Heart left ventricle (tissue), 16 donors: ENCODE data around the gene GIMAP1. TPM values are rescaled to one million over a fixed set of nuclear protein-coding genes. Genes with fewer than 3 reads are reported as not detected.

Experiments used
- ATAC-seq, 4 donors: fragments of 200-7000 bp; cut with Tn5 transposase; one replicate each; pipeline ENCODE4 v1.9.1; 2020 to 2022; ENCODE audit warnings: moderate library complexity in 4 of 4, mild to moderate bottlenecking in 3 of 4, moderate number of reproducible peaks in 1 of 4
- DNase-seq, 5 donors: peaks; one replicate each; pipeline ENCODE4 v3.0.0-alpha.2; 2020
- H3K27ac ChIP-seq, 12 donors: fragments of 200-600 bp; sonication (generic) in 4 of 12; one replicate each; pipeline versions ENCODE4 v1.5.0 to v1.8.0; 2016 to 2022; ENCODE audit warnings: mild to moderate bottlenecking in 2 of 12
- H3K27me3 ChIP-seq, 9 donors: fragments of 200-600 bp; sonication (generic) in 2 of 9; one replicate each; pipeline versions ENCODE4 v1.5.1 to v1.8.0; 2016 to 2022; ENCODE audit warnings: mild to moderate bottlenecking in 3 of 9
- H3K36me3 ChIP-seq, 9 donors: fragments of 200-600 bp; sonication (generic) in 2 of 9; one replicate each; pipeline versions ENCODE4 v1.5.0 to v1.8.0; 2018 to 2022; ENCODE audit warnings: mild to moderate bottlenecking in 2 of 9
- H3K4me1 ChIP-seq, 12 donors: fragments of 200-600 bp; sonication (generic) in 4 of 12; one replicate each; pipeline versions ENCODE4 v1.5.0 to v1.8.0; 2016 to 2022; ENCODE audit warnings: mild to moderate bottlenecking in 3 of 12
- H3K4me3 ChIP-seq, 12 donors: fragments of 200-600 bp; sonication (generic) in 4 of 12; one replicate each; pipeline versions ENCODE4 v1.5.0 to v1.8.0; 2017 to 2022; ENCODE audit warnings: mild to moderate bottlenecking in 9 of 12, moderate library complexity in 4 of 12
- H3K9me3 ChIP-seq, 12 donors: fragments of 200-600 bp; sonication (generic) in 4 of 12; one replicate each; pipeline versions ENCODE4 v1.5.0 to v1.8.0; 2016 to 2022; ENCODE audit warnings: mild to moderate bottlenecking in 1 of 12
- CTCF ChIP-seq, 12 donors: fragments of 200-600 bp; sonication (generic) in 4 of 12; IDR thresholded peaks; one replicate each; pipeline versions ENCODE4 v1.5.0 to v1.8.0; 2018 to 2022; ENCODE audit warnings: antibody characterized with exemption in 12 of 12, mild to moderate bottlenecking in 5 of 12
- POLR2A ChIP-seq, 2 donors: fragments of 450-650 bp; IDR thresholded peaks; one replicate each; pipeline ENCODE4 v1.6.1; 2017; ENCODE audit warnings: antibody characterized with exemption in 2 of 2, mild to moderate bottlenecking in 2 of 2, moderate library complexity in 2 of 2
- WGBS, 4 donors: extraction: QIAGEN DNeasy Blood & Tissue Kit in 2 of 4; methylation state at CpG; one replicate each; pipeline versions ENCODE4 v1.1.5 to v1.1.7; 2013 to 2018; 5-methylcytosine and 5-hydroxymethylcytosine counted together
- intact Hi-C, 10 donors: fragments of 100-400 bp; cut with DNase I; formaldehyde crosslinking; loops; one replicate each; pipeline versions ENCODE4 v1.11.1 to v1.14.2; 2022
- polyA plus RNA-seq, 2 donors: library from polyadenylated mRNA; stranded (reverse); fragments of 200-250 nt; gene quantifications; one replicate each; pipeline ENCODE4 v1.2.3, GENCODE V29; 2013
- total RNA-seq, 9 donors: library from RNA; depleted of rRNA in 2 of 9; stranded (reverse); fragments of >200 nt in 2 of 9; fragmentation: NEBNext Ultra II Directional in 3 of 9; extraction: Animal tissue kit (Norgen Biotek cat#: 25700) in 3 of 9; gene quantifications; one replicate each; pipeline versions ENCODE4 v1.1.0 to v1.2.4, GENCODE V29; 2016 to 2023
- donor health status: ischemic (EF 13 %, LVEDD 7.1; RV severe dilation, severe dysfunction).
- donor health status: healthy with polysubstance abuse.
- donor health status: DM: no; HTN: yes; CAD: no.
- donor health status: DM: no; HTN: no; CAD: no.
- donor health status: ischemic (EF 25% LVEDD 6.9; RV normal size, moderate dysfunction).
- donor health status: ischemic (EF 25% LVEDD 5.7; RV mildly dilated, moderate dysfunction).
- donor health status: healthy.
- donor health status: DM: yes; HTN: yes; CAD: no.
- donor health status: ischemic (EF 35%, LVEDD 5.7; RV mildly dilated, moderate dysfunction).
- donor health status: nonischemic (EF 11% LVEDD 7.7; RV severe dilation, severe dysfunction).
- donor health status: DM: yes; HTN: yes; CAD: no.
- donor health status: PGD.
- donor health status: ischemic (EF 29% LVEDD 5.4; RV normal size, mild dysfunction).
- donor health status: nonischemic (EF 23%, LVEDD 6.1; RV moderate dilation, normal function).

Gene GIMAP1
- total and polyA plus RNA-seq, 11 donors, result 3.4 to 9.7 (median 6.7) TPM

GRCh38 chr7:150686030-150686631 is 30.3 kb upstream of the GIMAP1 start:
- DNase-seq, result no peak
- Histone ChIP-seq H3K27ac (peak overlapping the region; percentile 41 to 98 (median 84)), H3K36me3 (peaks cover 0 to 22% (median 12%) of the 10 kb centered on the region in 9 donors), H3K9me3 (peaks cover 0 to 6% (median 0%) of the 10 kb centered on the region in 12 donors), H3K4me1 (peaks cover 0 to 51% (median 7%) of the 10 kb centered on the region in 12 donors), H3K27me3 (no peaks in the 10 kb centered on the region), H3K4me3 (peak overlapping the region; percentile 2 to 81 (median 56))
- peak in 1 of 4 donors; percentile 56 for ATAC-seq
- TF ChIP-seq POLR2A (IDR thresholded peaks at IDR 0.05), result no peak
- TF ChIP-seq CTCF (IDR thresholded peaks at IDR 0.05), result no peak
- WGBS, 4 donors, result 38 to 54% (median 48%) methylated on average over 8 to 9 of the region's 9 CpGs
- intact Hi-C loops, result loop anchor here in 2 of 10 donors (5.0 to 10.0 kb wide), 2 partner anchors 51 to 54 kb away; partner anchors contain the start of gene GIMAP6 (in 2 of the 2)

- Histone ChIP-seq H3K9me3 (peaks cover 0 to 6% (median 0%) of the 10 kb centered on the region in 12 donors), H3K4me3 (no peak overlapping the region), H3K4me1 (peaks cover 0 to 45% (median 7%) of the 10 kb centered on the region in 12 donors), H3K36me3 (peaks cover 0 to 44% (median 15%) of the 10 kb centered on the region in 9 donors), H3K27ac (peak overlapping the region in 1 of 12 donors; percentile 27), H3K27me3 (no peaks in the 10 kb centered on the region)
- DNase-seq (no peak), ATAC-seq (no peak)
- 94 to 100% (median 96%) methylated on average over 6 of the region's 6 CpGs for WGBS, 4 donors
- TF ChIP-seq CTCF (IDR thresholded peaks at IDR 0.05) (no peak), POLR2A (IDR thresholded peaks at IDR 0.05) (no peak)
- intact Hi-C loops, result loop anchor here in 2 of 10 donors (5.0 to 10.0 kb wide), 2 partner anchors 54 to 56 kb away; partner anchors contain the start of gene GIMAP6 (in 2 of the 2)
These were observed 27.8 kb upstream of the GIMAP1 start for GRCh38 chr7:150688630-150689029.

GRCh38 chr7:150695654-150696053 is 20.8 kb upstream of the GIMAP1 start:
- H3K36me3 ChIP-seq, result peaks cover 0 to 26% (median 7%) of the 10 kb centered on the region in 9 donors
- H3K27ac ChIP-seq, result no peak overlapping the region
- TF ChIP-seq CTCF (IDR thresholded peaks at IDR 0.05), result no peak
- TF ChIP-seq POLR2A (IDR thresholded peaks at IDR 0.05), result no peak
- no peak for ATAC-seq
- DNase-seq, result no peak
- H3K4me1 ChIP-seq, result no peaks in the 10 kb centered on the region
- intact Hi-C loops, result no loop called here
- 43 to 83% (median 60%) methylated on average over 2 of the region's 2 CpGs for WGBS, 4 donors
- H3K9me3 ChIP-seq, result peaks cover 0 to 65% (median 11%) of the 10 kb centered on the region in 12 donors
- no peak overlapping the region for H3K4me3 ChIP-seq
- no peaks in the 10 kb centered on the region for H3K27me3 ChIP-seq

- no peak overlapping the region for H3K27ac ChIP-seq
- peaks cover 0 to 85% (median 49%) of the 10 kb centered on the region in 12 donors for H3K9me3 ChIP-seq
- H3K4me3 ChIP-seq, result no peak overlapping the region
- 85 to 91% (median 88%) methylated on average over 1 of the region's 1 CpG for WGBS, 4 donors
- ATAC-seq (no peak), DNase-seq (no peak)
- no peaks in the 10 kb centered on the region for H3K27me3 ChIP-seq
- intact Hi-C loops, result no loop called here
- no peaks in the 10 kb centered on the region for H3K4me1 ChIP-seq
- no peaks in the 10 kb centered on the region for H3K36me3 ChIP-seq
- TF ChIP-seq POLR2A (IDR thresholded peaks at IDR 0.05) (no peak), CTCF (IDR thresholded peaks at IDR 0.05) (no peak)
These were observed 13.2 kb upstream of the GIMAP1 start for GRCh38 chr7:150703209-150703608.
